CD14-positive monocyte (primary cell): ENCODE measurements around the gene FAM229B. TPM values are rescaled to one million over a fixed set of nuclear protein-coding genes. Genes with fewer than 3 reads are reported as not detected.

Experiments used
- DNase-seq, 3 donors: peaks; one replicate each; pipeline ENCODE4 v3.0.0-alpha.2; 2011 to 2022
- H2AFZ ChIP-seq: 2 replicates; pipeline ENCODE4 v1.6.0; 2012; ENCODE audit warnings: mild to moderate bottlenecking, low read depth, low read length, inconsistent platforms; ENCODE audit not compliant: insufficient read depth, poor library complexity, severe bottlenecking
- H3K27ac ChIP-seq, 2 donors: 1 replicate in 1 of 2; 2 replicates in 1 of 2; pipeline ENCODE4 v1.5.1; 2012 to 2013; ENCODE audit warnings: low read length in 2 of 2, control low read depth in 1 of 2, inconsistent platforms in 1 of 2, low read depth in 1 of 2, mild to moderate bottlenecking in 1 of 2
- H3K27me3 ChIP-seq, 2 donors: one replicate each; pipeline versions ENCODE4 v1.6.0 to v1.6.1; 2011 to 2013; ENCODE audit warnings: low read length in 2 of 2; ENCODE audit not compliant: control insufficient read depth in 2 of 2, insufficient read depth in 2 of 2
- H3K36me3 ChIP-seq, 2 donors: replicated peaks in 1 of 2; 1 replicate in 1 of 2; 2 replicates in 1 of 2; pipeline versions ENCODE4 v1.5.1 to v1.6.1; 2012 to 2013; ENCODE audit warnings: low read length in 2 of 2, control low read depth in 1 of 2, inconsistent platforms in 1 of 2, mild to moderate bottlenecking in 1 of 2; ENCODE audit not compliant: insufficient read depth in 2 of 2, control insufficient read depth in 1 of 2
- H3K4me1 ChIP-seq, 2 donors: 1 replicate in 1 of 2; 2 replicates in 1 of 2; pipeline versions ENCODE4 v1.5.1 to v1.6.1; 2012 to 2013; ENCODE audit warnings: low read length in 2 of 2, control low read depth in 1 of 2, inconsistent platforms in 1 of 2, mild to moderate bottlenecking in 1 of 2, moderate library complexity in 1 of 2; ENCODE audit not compliant: insufficient read depth in 2 of 2, control insufficient read depth in 1 of 2
- H3K4me2 ChIP-seq: replicated peaks from 2 replicates; pipeline ENCODE3; 2012; ENCODE audit warnings: low read length, moderate library complexity, mild to moderate bottlenecking; ENCODE audit not compliant: poor library complexity, severe bottlenecking; ENCODE audit errors: extremely low read depth
- H3K4me3 ChIP-seq, 3 experiments: fragments of 200-600 bp in 1 of 3; sonication (generic) in 1 of 3; replicated peaks in 1 of 3; 1 replicate in 2 of 3; 2 replicates in 1 of 3; pipeline ENCODE4 v1.5.1; 2011 to 2013; ENCODE audit warnings: low read length in 3 of 3, mild to moderate bottlenecking in 3 of 3, control low read depth in 2 of 3, low read depth in 2 of 3, inconsistent platforms in 1 of 3, moderate library complexity in 1 of 3
- H3K79me2 ChIP-seq: 2 replicates; pipeline ENCODE4 v1.6.0; 2012; ENCODE audit warnings: mild to moderate bottlenecking, control low read depth, inconsistent platforms, low read length, moderate library complexity; ENCODE audit not compliant: insufficient read depth
- H3K9ac ChIP-seq: 2 replicates; pipeline ENCODE4 v1.6.0; 2017; ENCODE audit warnings: low read length, mild to moderate bottlenecking; ENCODE audit not compliant: insufficient read depth, poor library complexity, severe bottlenecking
- H3K9me3 ChIP-seq, 2 donors: replicated peaks in 1 of 2; 1 replicate in 1 of 2; 2 replicates in 1 of 2; pipeline versions ENCODE4 v1.5.1 to v1.6.1; 2012 to 2013; ENCODE audit warnings: low read length in 2 of 2, control low read depth in 1 of 2; ENCODE audit not compliant: control insufficient read depth in 1 of 2, insufficient read depth in 1 of 2
- H4K20me1 ChIP-seq: 2 replicates; pipeline ENCODE4 v1.6.0; 2012; ENCODE audit warnings: mild to moderate bottlenecking, low read length, control low read depth, moderate library complexity; ENCODE audit not compliant: insufficient read depth
- H3K27ac Mint-ChIP-seq, 7 donors: one replicate each; pipeline ENCODE4 v1.8.0; 2020; ENCODE audit warnings: mild to moderate bottlenecking in 7 of 7, mixed read lengths in 7 of 7, moderate library complexity in 6 of 7, inconsistent platforms in 2 of 7
- H3K27me3 Mint-ChIP-seq, 3 donors: one replicate each; pipeline ENCODE4 v1.8.0; 2021 to 2022; ENCODE audit warnings: low read depth in 3 of 3, mild to moderate bottlenecking in 3 of 3, mixed read lengths in 3 of 3, moderate library complexity in 3 of 3, inconsistent platforms in 1 of 3
- H3K36me3 Mint-ChIP-seq, 2 donors: one replicate each; pipeline ENCODE4 v1.8.0; 2020; ENCODE audit warnings: mixed read lengths in 2 of 2, inconsistent platforms in 1 of 2, mild to moderate bottlenecking in 1 of 2
- H3K4me1 Mint-ChIP-seq: one replicate; pipeline ENCODE4 v1.8.0; 2020; ENCODE audit warnings: mild to moderate bottlenecking, mixed read lengths
- H3K4me3 Mint-ChIP-seq, 2 donors: one replicate each; pipeline ENCODE4 v1.8.0; 2020; ENCODE audit warnings: mild to moderate bottlenecking in 2 of 2, mixed read lengths in 2 of 2, moderate library complexity in 1 of 2
- H3K9me3 Mint-ChIP-seq, 7 donors: one replicate each; pipeline ENCODE4 v1.8.0; 2020 to 2022; ENCODE audit warnings: mixed read lengths in 7 of 7, mild to moderate bottlenecking in 6 of 7, moderate library complexity in 6 of 7, inconsistent platforms in 2 of 7
- CTCF ChIP-seq: fragments of 200-600 bp; IDR thresholded peaks from one replicate; pipeline ENCODE4 v1.8.0; 2022; ENCODE audit warnings: antibody characterized with exemption, mild to moderate bottlenecking
- WGBS: methylation state at CpG from one replicate; pipeline ENCODE4 v1.1.5; 2013; ENCODE audit warnings: missing lambda C conversion rate; ENCODE audit not compliant: insufficient coverage; 5-methylcytosine and 5-hydroxymethylcytosine counted together
- intact Hi-C, 2 donors: fragments of 100-400 bp; cut with micrococcal nuclease; formaldehyde crosslinking; loops; one replicate each; pipeline versions ENCODE4 v1.15.0 to v1.15.1; 2023
- polyA plus RNA-seq, 3 donors: library from polyadenylated mRNA; depleted of rRNA in 1 of 3; unstranded in 2 of 3; stranded (reverse) in 1 of 3; fragments of 300-500 nt in 2 of 3; fragments of >200 nt in 1 of 3; fragmentation: Illumina TruSeq in 2 of 3; gene quantifications; 1 replicate in 2 of 3; 2 replicates in 1 of 3; pipeline ENCODE4 v1.2.3, GENCODE V29; 2012 to 2021

FAM229B gene
- polyA plus RNA-seq, 3 donors = 0.03 to 0.64 TPM; not detected in 1

- intact Hi-C loops = no loop called here
- Mint-ChIP-seq H3K4me1 (peaks cover 13% of the 10 kb centered on the region), H3K36me3 (no peaks in the 10 kb centered on the region), H3K4me3 (no peak overlapping the region), H3K27ac (no peak overlapping the region), H3K9me3 (no peaks in the 10 kb centered on the region), H3K27me3 (peaks cover 0 to 4% (median 3%) of the 10 kb centered on the region in 3 donors)
- TF ChIP-seq CTCF = no peak
- Histone ChIP-seq H2AFZ (no peak overlapping the region), H3K27ac (no peak overlapping the region), H3K9me3 (no peaks in the 10 kb centered on the region), H3K4me3 (no peak overlapping the region), H3K9ac (no peak overlapping the region), H3K4me1 (peaks cover 0 to 9% of the 10 kb centered on the region in 2 donors), H3K4me2 (no peak overlapping the region), H3K27me3 (no peaks in the 10 kb centered on the region), H3K36me3 (no peaks in the 10 kb centered on the region), H4K20me1 (no peaks in the 10 kb centered on the region), H3K79me2 (no peaks in the 10 kb centered on the region)
- WGBS = 100% methylated on average over 3 of the region's 4 CpGs
- DNase-seq = no peak
These were observed 62.4 kb downstream of the FAM229B start for GRCh38 chr6:112149719-112150263.

GRCh38 chr6:112150363-112150762, 63.0 kb downstream of the FAM229B start:
- no peaks in the 10 kb centered on the region for H4K20me1 ChIP-seq
- H3K27me3 ChIP-seq = no peaks in the 10 kb centered on the region
- TF ChIP-seq CTCF = no peak
- Mint-ChIP-seq H3K9me3 (no peaks in the 10 kb centered on the region), H3K4me3 (no peak overlapping the region), H3K4me1 (peaks cover 14% of the 10 kb centered on the region), H3K27me3 (peaks cover 0 to 3% (median 2%) of the 10 kb centered on the region in 3 donors), H3K27ac (no peak overlapping the region), H3K36me3 (no peaks in the 10 kb centered on the region)
- WGBS = 90% methylated on average over 3 of the region's 5 CpGs
- no peak overlapping the region for H3K27ac ChIP-seq
- H3K9ac ChIP-seq = no peak overlapping the region
- no peaks in the 10 kb centered on the region for H3K9me3 ChIP-seq
- peaks cover 0 to 15% of the 10 kb centered on the region in 2 donors for H3K4me1 ChIP-seq
- H3K4me3 ChIP-seq = no peak overlapping the region
- H3K79me2 ChIP-seq = no peaks in the 10 kb centered on the region
- H3K36me3 ChIP-seq = no peaks in the 10 kb centered on the region
- DNase-seq = no peak
- intact Hi-C loops = no loop called here
- no peak overlapping the region for H3K4me2 ChIP-seq
- H2AFZ ChIP-seq = no peak overlapping the region

Other genes starting within 250 kb of the FAM229B start
- 100 to 1,000 TPM in 2 of 3 donors, 10 to 100 TPM in 1; 88.4 to 149 (median 114) TPM for gene FYN, start 214.1 kb upstream of the FAM229B start, polyA plus RNA-seq
- not detected for gene CCN6, start 33.5 kb upstream of the FAM229B start, polyA plus RNA-seq
- gene TUBE1, start 109 bp upstream of the FAM229B start, polyA plus RNA-seq = 1 to 10 TPM; 2.1 to 4.6 (median 2.7) TPM
- not detected for gene LAMA4, start 167.0 kb downstream of the FAM229B start, polyA plus RNA-seq